A549 (cell line): Measurements from ENCODE around the gene MLLT10. TPM values are rescaled to one million over a fixed set of nuclear protein-coding genes. Genes with fewer than 3 reads are reported as not detected.

Experiments used
- ATAC-seq, 2 experiments: fragments of 200-7000 bp in 1 of 2; fragments of >200 bp in 1 of 2; cut with Nextera tagmentation in 1 of 2; cut with Tn5 transposase in 1 of 2; 3 replicates each; pipeline versions ENCODE4 v1.8.0 to v1.9.1; 2018 to 2020; ENCODE audit warnings: mild to moderate bottlenecking in 1 of 2, moderate library complexity in 1 of 2
- CTCF ChIA-PET: fragments of 300-600 bp; sonication (Branson Sonifier 250); formaldehyde crosslinking; extraction: SDS; loops from one replicate; lab custom pipeline; 2021; ENCODE audit warnings: antibody characterized with exemption, inconsistent platforms; lab: Yijun Ruan, JAX
- POLR2A ChIA-PET: fragments of 350-600 bp; formaldehyde crosslinking; extraction: SDS; loops from one replicate; lab custom pipeline; 2021; ENCODE audit warnings: antibody characterized with exemption, inconsistent platforms; lab: Yijun Ruan, JAX
- DNase-seq, 2 experiments: peaks; one replicate each; pipeline versions ENCODE4 v3.0.0 to v3.0.0-alpha.2; 2011 to 2016; ENCODE audit warnings: low read depth in 1 of 2, low spot score in 1 of 2
- FAIRE-seq: peaks from 2 replicates; lab custom pipeline; 2011; peaks lifted over from hg19 to GRCh38; lab: Jason Lieb, UNC
- H3K27ac ChIP-seq, 2 experiments: fragments of >200 bp; sonication (Bioruptor Twin); formaldehyde crosslinking; 3 replicates each; pipeline ENCODE4 v1.5.1; 2016 to 2017
- H3K4me1 ChIP-seq: fragments of >200 bp; sonication (Bioruptor Twin); formaldehyde crosslinking; 3 replicates; pipeline ENCODE4 v1.6.1; 2016
- H3K4me2 ChIP-seq: fragments of >200 bp; sonication (Bioruptor Twin); formaldehyde crosslinking; 3 replicates; pipeline ENCODE4 v1.6.1; 2016
- H3K4me3 ChIP-seq: fragments of >200 bp; sonication (Bioruptor Twin); formaldehyde crosslinking; 3 replicates; pipeline ENCODE4 v1.5.1; 2016
- H3K9me3 ChIP-seq: fragments of >200 bp; sonication (Bioruptor Twin); formaldehyde crosslinking; 3 replicates; pipeline ENCODE4 v1.6.1; 2016
- ATOH8 ChIP-seq: fragments of 250-450 bp; sonication (Bioruptor Pico); IDR thresholded peaks from 2 replicates; pipeline ENCODE4 v1.5.0; 2020; ENCODE audit warnings: low read depth, mild to moderate bottlenecking, moderate library complexity
- BCL3 ChIP-seq: fragments of >200 bp; sonication (Bioruptor Twin); formaldehyde crosslinking; IDR thresholded peaks from 3 replicates; pipeline ENCODE4 v1.6.1; 2016
- BHLHE40 ChIP-seq: IDR thresholded peaks from 2 replicates; pipeline ENCODE4 v1.6.1; 2012; ENCODE audit warnings: low read depth, low read length, inconsistent platforms
- CTCF ChIP-seq: fragments of >200 bp; sonication (Bioruptor Twin); formaldehyde crosslinking; IDR thresholded peaks from 3 replicates; pipeline ENCODE4 v1.5.1; 2016
- FOSB ChIP-seq: fragments of 250-450 bp; sonication (Bioruptor Pico); IDR thresholded peaks from 2 replicates; pipeline ENCODE4 v1.5.0; 2020; ENCODE audit warnings: mild to moderate bottlenecking, moderate library complexity
- FOSL2 ChIP-seq, 2 experiments: fragments of 450-650 bp in 1 of 2; fragments of >200 bp in 1 of 2; sonication (Bioruptor Twin) in 1 of 2; formaldehyde crosslinking; IDR thresholded peaks; 2 replicates each; pipeline versions ENCODE4 v1.5.0 to v1.6.1; 2016 to 2020; ENCODE audit warnings: mild to moderate bottlenecking in 1 of 2, moderate library complexity in 1 of 2
- FOXS1 ChIP-seq: fragments of 250-450 bp; sonication (Bioruptor Pico); IDR thresholded peaks from 2 replicates; pipeline ENCODE4 v1.5.0; 2020; ENCODE audit warnings: mild to moderate bottlenecking, moderate library complexity
- HOXA7 ChIP-seq: fragments of 250-450 bp; sonication (Bioruptor Pico); IDR thresholded peaks from 2 replicates; pipeline ENCODE4 v1.5.0; 2020; ENCODE audit warnings: mild to moderate bottlenecking, moderate library complexity
- HOXB5 ChIP-seq: fragments of 250-450 bp; sonication (Bioruptor Pico); IDR thresholded peaks from 2 replicates; pipeline ENCODE4 v1.5.0; 2020; ENCODE audit warnings: mild to moderate bottlenecking, moderate library complexity
- MAFK ChIP-seq: fragments of 450-650 bp; IDR thresholded peaks from 2 replicates; pipeline ENCODE4 v1.6.1; 2014; ENCODE audit not compliant: partially characterized antibody
- REST ChIP-seq: fragments of 200-600 bp; sonication (generic); IDR thresholded peaks from 2 replicates; pipeline ENCODE4 v1.6.1; 2016; ENCODE audit warnings: antibody characterized with exemption, mild to moderate bottlenecking, moderate library complexity
- RFX5 ChIP-seq: fragments of 450-650 bp; IDR thresholded peaks from 2 replicates; pipeline ENCODE4 v1.7.1; 2014; ENCODE audit warnings: antibody characterized with exemption, mild to moderate bottlenecking, moderate library complexity
- RNF2 ChIP-seq: fragments of 200-600 bp; sonication (generic); IDR thresholded peaks from 2 replicates; pipeline ENCODE4 v1.6.1; 2016; ENCODE audit warnings: low read depth, mild to moderate bottlenecking, antibody characterized with exemption, moderate library complexity, borderline replicate concordance
- USF2 ChIP-seq: fragments of 450-650 bp; IDR thresholded peaks from 2 replicates; pipeline ENCODE4 v1.6.1; 2014; ENCODE audit warnings: antibody characterized with exemption
- ZSCAN20 ChIP-seq: fragments of 250-450 bp; sonication (Bioruptor Pico); IDR thresholded peaks from 2 replicates; pipeline ENCODE4 v1.8.0; 2022; ENCODE audit warnings: mild to moderate bottlenecking, moderate library complexity
- WGBS: methylation state at CpG from one replicate; pipeline ENCODE4 v1.1.6; 2017; ENCODE audit errors: missing lambda C conversion rate; 5-methylcytosine and 5-hydroxymethylcytosine counted together
- polyA plus RNA-seq, 4 experiments: library from polyadenylated mRNA; depleted of rRNA in 3 of 4; stranded (reverse); fragments of >200 nt; fragmentation: RNase III in 1 of 4; extraction: RNeasy Plus Mini Kit Qiagen cat#74134 plus additional on column Dnase treatment in 1 of 4; gene quantifications; 2 replicates in 3 of 4; 3 replicates in 1 of 4; pipeline ENCODE4 v1.2.3, GENCODE V29; 2011 to 2017

Gene MLLT10
- polyA plus RNA-seq, 2 of the 4 experiments (the other 2 are of a cell fraction) = 41.7 to 54.1 TPM

GRCh38 chr10:21688009-21688332 is 153.9 kb downstream of the MLLT10 start:
- CTCF ChIA-PET = interaction anchor here (0.7 kb wide), 1 partner anchor 15 kb away, joined by 3 read pairs; no protein-coding TSS in a partner anchor
- H3K27ac ChIP-seq = peak overlapping the region; percentile 41 to 54; a peak in 3 of 6 replicates

GRCh38 chr10:21688870-21689269 is 154.8 kb downstream of the MLLT10 start:
- Histone ChIP-seq H3K4me2 (no peak overlapping the region), H3K4me1 (peaks cover 16% of the 10 kb centered on the region; the same call in 2 of the 3 replicates), H3K4me3 (no peak overlapping the region), H3K9me3 (no peaks in the 10 kb centered on the region), H3K27ac (no peak overlapping the region)
- ChIA-PET CTCF (no interaction called here), POLR2A (no interaction called here)
- WGBS = 97% methylated on average over 1 of the region's 1 CpG
- ATAC-seq = no peak
- no peak for DNase-seq
- FAIRE-seq = no peak
- TF ChIP-seq RFX5 (no peak), MAFK (peak; percentile 42)

More at GRCh38 chr10:21688009-21688332, 153.9 kb downstream of the MLLT10 start:
- POLR2A ChIA-PET = no interaction called here
- Histone ChIP-seq H3K9me3 (no peaks in the 10 kb centered on the region), H3K4me1 (peaks cover 16% of the 10 kb centered on the region; the same call in 2 of the 3 replicates), H3K4me2 (peak overlapping the region; percentile 25; the same call in 2 of the 3 replicates), H3K4me3 (no peak overlapping the region)
- TF ChIP-seq BCL3 (no peak), HOXB5 (CRISPR knock-in tag) (no peak), FOXS1 (no peak), BHLHE40 (no peak), USF2 (no peak)
- FAIRE-seq (no peak), ATAC-seq (no peak), DNase-seq (no peak)

GRCh38 chr10:21689881-21690280 is 155.8 kb downstream of the MLLT10 start:
- Histone ChIP-seq H3K9me3 (no peaks in the 10 kb centered on the region), H3K27ac (no peak overlapping the region), H3K4me1 (peaks cover 16% of the 10 kb centered on the region; the same call in 2 of the 3 replicates), H3K4me3 (no peak overlapping the region)
- POLR2A ChIA-PET = no interaction called here
- no peak for TF ChIP-seq REST
- TF ChIP-seq FOSL2 (IDR thresholded peaks at IDR 0.05) = no peak
- TF ChIP-seq FOSL2 (CRISPR knock-in tag; IDR thresholded peaks at IDR 0.05) = no peak
- TF ChIP-seq ATOH8 (CRISPR knock-in tag) = no peak
- no peak for TF ChIP-seq FOSB
- no peak for TF ChIP-seq ZSCAN20 (CRISPR knock-in tag)
- TF ChIP-seq HOXA7 = no peak
- no peak for TF ChIP-seq RNF2
- no peak for TF ChIP-seq CTCF
- TF ChIP-seq, all 56 proteins: peak for 0
- DNase-seq (no peak), ATAC-seq (no peak), FAIRE-seq (peak; percentile 7)
- no peak overlapping the region for H3K4me2 ChIP-seq
- CTCF ChIA-PET = no interaction called here
